Gastroesophageal sphincter (tissue), 4 donors: Measurements from ENCODE around the gene RBM14. TPM values are rescaled to one million over a fixed set of nuclear protein-coding genes. Genes with fewer than 3 reads are reported as not detected.

ENCODE experiments used
- ATAC-seq: fragments of 150-250 bp; one replicate; pipeline ENCODE4 v1.9.1; 2016; ENCODE audit warnings: mild to moderate bottlenecking, moderate library complexity
- H3K27ac ChIP-seq, 4 donors: fragments of 200-600 bp; sonication (generic) in 3 of 4; 1 replicate in 3 of 4; 2 replicates in 1 of 4; pipeline ENCODE4 v1.5.1; 2016 to 2019
- H3K27me3 ChIP-seq: fragments of 200-600 bp; sonication (generic); one replicate; pipeline ENCODE4 v1.5.1; 2019
- H3K36me3 ChIP-seq, 2 donors: fragments of 200-600 bp; sonication (generic); one replicate each; pipeline ENCODE4 v1.5.1; 2019; ENCODE audit warnings: control low read depth in 1 of 2
- H3K4me1 ChIP-seq, 3 donors: fragments of 200-600 bp; sonication (generic); 1 replicate in 2 of 3; 2 replicates in 1 of 3; pipeline ENCODE4 v1.5.1; 2016 to 2019; ENCODE audit warnings: control low read depth in 2 of 3
- H3K4me3 ChIP-seq, 2 donors: fragments of 200-600 bp; sonication (generic); one replicate each; pipeline ENCODE4 v1.5.1; 2019; ENCODE audit warnings: mild to moderate bottlenecking in 1 of 2, moderate library complexity in 1 of 2
- H3K9me3 ChIP-seq, 3 donors: fragments of 200-600 bp; sonication (generic); one replicate each; pipeline ENCODE4 v1.5.1; 2017 to 2019; ENCODE audit warnings: control low read depth in 2 of 3
- CTCF ChIP-seq, 4 experiments: fragments of 200-600 bp in 2 of 4; fragments of 450-650 bp in 2 of 4; sonication (generic) in 1 of 4; IDR thresholded peaks; one replicate each; pipeline ENCODE4 v1.5.1; 2017 to 2019; ENCODE audit warnings: antibody characterized with exemption in 4 of 4, mild to moderate bottlenecking in 2 of 4, moderate library complexity in 2 of 4
- EP300 ChIP-seq: sonication (generic); formaldehyde crosslinking; IDR thresholded peaks from one replicate; pipeline ENCODE4 v1.6.1; 2017; ENCODE audit warnings: antibody characterized with exemption, mild to moderate bottlenecking
- POLR2A ChIP-seq, 2 donors: fragments of 450-650 bp; IDR thresholded peaks; one replicate each; pipeline ENCODE4 v1.6.1; 2017; ENCODE audit warnings: antibody characterized with exemption in 2 of 2, mild to moderate bottlenecking in 2 of 2, moderate library complexity in 1 of 2
- POLR2AphosphoS5 ChIP-seq: sonication (generic); formaldehyde crosslinking; IDR thresholded peaks from one replicate; pipeline ENCODE4 v1.6.1; 2017; ENCODE audit warnings: antibody characterized with exemption
- WGBS, 2 donors: methylation state at CpG; one replicate each; pipeline ENCODE4 v1.1.5; 2018; ENCODE audit warnings: low coverage in 1 of 2; 5-methylcytosine and 5-hydroxymethylcytosine counted together
- small RNA-seq, 4 donors: library from RNA; depleted of rRNA; stranded (forward); fragments of <200 nt; gene quantifications; one replicate each; pipeline ENCODE3, GENCODE V24; 2016
- total RNA-seq, 4 donors: library from RNA; depleted of rRNA; stranded (reverse); fragments of >200 nt; gene quantifications; one replicate each; pipeline ENCODE4 v1.1.0, GENCODE V29; 2016

Gene RBM14
- total RNA-seq, 4 donors from 2014 or later = 25.6 to 66.6 (median 42.5) TPM

- peaks cover 0 to 80% (median 9%) of the 10 kb centered on the region in 3 donors for H3K4me1 ChIP-seq
- H3K36me3 ChIP-seq = no peaks in the 10 kb centered on the region
- ATAC-seq = no peak
- WGBS, 2 donors = 58 to 82% methylated on average over 2 of the region's 2 CpGs
- TF ChIP-seq EP300 = no peak
- no peak for TF ChIP-seq POLR2A (IDR thresholded peaks at IDR 0.05)
- TF ChIP-seq POLR2AphosphoS5 = no peak
- TF ChIP-seq CTCF (IDR thresholded peaks at IDR 0.05) = no peak
- H3K9me3 ChIP-seq = no peaks in the 10 kb centered on the region
- H3K4me3 ChIP-seq = no peak overlapping the region
- no peak overlapping the region for H3K27ac ChIP-seq
- H3K27me3 ChIP-seq = no peaks in the 10 kb centered on the region
Observed at GRCh38 chr11:66674964-66675602, 58.7 kb downstream of the RBM14 start.

- Histone ChIP-seq H3K9me3 (no peaks in the 10 kb centered on the region), H3K27ac (peak overlapping the region in 1 of 4 donors; percentile 97)
- WGBS, 2 donors = 53 to 56% methylated on average over 5 to 9 of the region's 16 CpGs
Observed at GRCh38 chr11:66676282-66676919, 60.0 kb downstream of the RBM14 start.

More at GRCh38 chr11:66676282-66676919, 60.0 kb downstream of the RBM14 start:
- Histone ChIP-seq H3K27me3 (no peaks in the 10 kb centered on the region), H3K4me1 (peaks cover 0 to 69% (median 9%) of the 10 kb centered on the region in 3 donors), H3K36me3 (no peaks in the 10 kb centered on the region), H3K4me3 (peak overlapping the region in 1 of 2 donors; percentile 84)
- TF ChIP-seq EP300 = no peak
- ATAC-seq = no peak

Small RNA genes within 50 kb of the gene (small RNA-seq; reads per million reads assigned to genes)
- gene RNU4-39P = 0 reads per million in 4 donors

Other genes with a start within 250 kb of the RBM14 start
- 1 to 10 TPM in 2 of 4 donors, under 1 TPM in 2; 0.27 to 3.2 (median 1.2) TPM for gene SLC29A2, start 244.9 kb upstream of the RBM14 start, total RNA-seq
- 1 to 10 TPM in 1 of 4 donors, under 1 TPM in 2, not detected in 1; 0.27 to 2.6 (median 0.93) TPM for gene NPAS4, start 195.6 kb upstream of the RBM14 start, total RNA-seq
- 10 to 100 TPM; 36.3 to 48.1 (median 45.6) TPM for gene MRPL11, start 177.8 kb upstream of the RBM14 start, total RNA-seq
- gene PELI3, start 149.7 kb upstream of the RBM14 start, total RNA-seq = 10 to 100 TPM; 20.5 to 43.9 (median 29.9) TPM
- 10 to 100 TPM; 11.5 to 35.3 (median 22.4) TPM for gene DPP3, start 136.2 kb upstream of the RBM14 start, total RNA-seq
- 10 to 100 TPM; 49.2 to 95.1 (median 82.9) TPM for gene BBS1, start 106.0 kb upstream of the RBM14 start, total RNA-seq
- 10 to 100 TPM in 2 of 4 donors, 1 to 10 TPM in 2; 5.9 to 12.1 (median 10.4) TPM for gene ZDHHC24, start 70.6 kb upstream of the RBM14 start, total RNA-seq
- gene ACTN3, start 69.7 kb upstream of the RBM14 start, total RNA-seq = not detected
- gene CTSF, start 48.0 kb upstream of the RBM14 start, total RNA-seq = 100 to 1,000 TPM in 1 of 4 donors, 10 to 100 TPM in 3; 65.1 to 114 (median 88.4) TPM
- 1 to 10 TPM in 3 of 4 donors, under 1 TPM in 1; 0.27 to 1.2 (median 1.1) TPM for gene CCDC87, start 23.6 kb upstream of the RBM14 start, total RNA-seq
- gene CCS, start 23.4 kb upstream of the RBM14 start, total RNA-seq = 10 to 100 TPM; 28.1 to 41.7 (median 33.9) TPM
- 100 to 1,000 TPM in 3 of 4 donors, 10 to 100 TPM in 1; 98.2 to 114 (median 102) TPM for gene RBM4, start 22.1 kb downstream of the RBM14 start, total RNA-seq
- 10 to 100 TPM; 10.7 to 28.2 (median 12.3) TPM for gene RBM4B, start 61.3 kb downstream of the RBM14 start, total RNA-seq
- gene SPTBN2, start 112.6 kb downstream of the RBM14 start, total RNA-seq = 10 to 100 TPM in 1 of 4 donors, 1 to 10 TPM in 3; 1.8 to 19.5 (median 5.6) TPM
- 10 to 100 TPM in 3 of 4 donors, 1 to 10 TPM in 1; 9.5 to 14.8 (median 11.7) TPM for gene RCE1, start 226.8 kb downstream of the RBM14 start, total RNA-seq
- 10 to 100 TPM in 2 of 4 donors, 1 to 10 TPM in 2; 7.1 to 17.5 (median 9.2) TPM for gene LRFN4, start 240.4 kb downstream of the RBM14 start, total RNA-seq